ENCODE results near the gene ATP2B3. TPM values are rescaled to one million over a fixed set of nuclear protein-coding genes. Genes with fewer than 3 reads are reported as not detected.

The ATP2B3 gene
- total and polyA plus RNA-seq, 4 experiments from 2014 or later: 0.09 TPM; not detected in 3

DNA sequence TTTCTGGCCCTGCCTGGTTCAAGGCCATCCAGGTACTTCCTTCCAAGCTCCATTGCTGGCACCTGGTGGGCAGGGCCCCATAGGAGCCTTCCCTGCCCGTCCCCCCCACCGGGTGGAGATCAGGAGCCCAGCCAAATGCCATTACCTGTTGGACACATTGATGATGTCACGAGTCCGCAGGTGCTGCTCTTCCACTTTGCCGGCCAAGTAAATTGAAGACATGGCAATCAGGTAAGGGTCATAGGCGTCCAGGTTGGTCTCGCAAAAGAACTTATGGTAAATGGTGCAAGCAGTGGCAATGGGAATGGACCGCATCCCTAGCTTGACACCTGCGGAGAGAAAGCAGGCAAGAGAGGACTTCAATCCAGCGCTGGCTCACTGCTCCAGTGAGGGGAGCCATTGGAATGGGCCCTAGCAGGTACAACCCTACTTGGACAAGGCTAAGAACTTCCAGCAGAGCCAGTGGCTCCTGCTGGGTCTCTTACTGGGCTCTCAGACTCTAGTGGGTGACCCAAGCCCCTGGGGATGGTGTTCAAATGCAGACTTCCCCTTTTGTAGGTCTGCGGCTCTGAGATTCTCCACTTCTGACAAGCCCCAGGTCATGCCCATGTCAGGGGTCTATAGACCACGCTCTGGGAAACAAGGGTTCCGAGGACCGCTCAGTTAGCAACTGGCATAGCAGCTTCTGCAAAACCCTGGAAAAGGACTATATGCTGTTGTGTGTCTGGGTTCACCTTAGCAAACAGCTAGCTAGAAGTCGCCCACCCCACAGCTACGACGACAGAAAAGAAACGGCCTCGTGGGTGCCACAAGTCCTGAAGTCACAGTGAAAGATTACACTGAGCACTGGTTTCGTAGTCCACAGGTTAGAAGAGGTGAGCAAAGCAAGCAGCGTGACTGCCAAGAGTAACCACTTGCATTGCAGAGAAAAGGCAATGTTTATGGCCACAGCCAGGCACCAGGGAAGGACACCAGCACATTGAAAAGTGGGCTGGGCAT lies 78.7 kb downstream of the ATP2B3 start:
- Mint-ChIP-seq H3K4me1 (peaks cover 16 to 48% (median 30%) of the 10 kb centered on the region in 4 donors), H3K36me3 (peaks cover 12 to 37% of the 10 kb centered on the region in 2 donors), H3K27me3 (no peaks in the 10 kb centered on the region), H3K27ac (peak overlapping the region in 2 of 7 donors; percentile 18 to 29), H3K9me3 (no peaks in the 10 kb centered on the region), H3K4me3 (peak overlapping the region in 5 of 8 donors; percentile 29 to 88 (median 59))
- Histone ChIP-seq H3K4me1 (ENCODE audit: insufficient read depth, low read length) (peaks cover 38% of the 10 kb centered on the region), H3K36me3 (ENCODE audit: insufficient read depth, low read length) (peaks cover 26% of the 10 kb centered on the region), H3K27me3 (ENCODE audit: insufficient read depth, low read length) (no peaks in the 10 kb centered on the region), H3K27ac (ENCODE audit: low read depth, low read length) (no peak overlapping the region), H3K4me3 (ENCODE audit: low read length in 2 of 2) (no peak overlapping the region), H3K9me3 (ENCODE audit: control insufficient read depth in 1 of 2, low read length in 2 of 2) (no peaks in the 10 kb centered on the region)
- DNase-seq: no peak
- intact Hi-C loops (cut with micrococcal nuclease): no loop called here
- CTCF ChIA-PET (ENCODE audit: partially characterized antibody): no interaction called here
- POLR2A ChIA-PET (ENCODE audit: partially characterized antibody): interaction anchor here (1.5 kb wide), 1 partner anchor 13 kb away, joined by 3 read pairs; no protein-coding TSS in a partner anchor

DNA sequence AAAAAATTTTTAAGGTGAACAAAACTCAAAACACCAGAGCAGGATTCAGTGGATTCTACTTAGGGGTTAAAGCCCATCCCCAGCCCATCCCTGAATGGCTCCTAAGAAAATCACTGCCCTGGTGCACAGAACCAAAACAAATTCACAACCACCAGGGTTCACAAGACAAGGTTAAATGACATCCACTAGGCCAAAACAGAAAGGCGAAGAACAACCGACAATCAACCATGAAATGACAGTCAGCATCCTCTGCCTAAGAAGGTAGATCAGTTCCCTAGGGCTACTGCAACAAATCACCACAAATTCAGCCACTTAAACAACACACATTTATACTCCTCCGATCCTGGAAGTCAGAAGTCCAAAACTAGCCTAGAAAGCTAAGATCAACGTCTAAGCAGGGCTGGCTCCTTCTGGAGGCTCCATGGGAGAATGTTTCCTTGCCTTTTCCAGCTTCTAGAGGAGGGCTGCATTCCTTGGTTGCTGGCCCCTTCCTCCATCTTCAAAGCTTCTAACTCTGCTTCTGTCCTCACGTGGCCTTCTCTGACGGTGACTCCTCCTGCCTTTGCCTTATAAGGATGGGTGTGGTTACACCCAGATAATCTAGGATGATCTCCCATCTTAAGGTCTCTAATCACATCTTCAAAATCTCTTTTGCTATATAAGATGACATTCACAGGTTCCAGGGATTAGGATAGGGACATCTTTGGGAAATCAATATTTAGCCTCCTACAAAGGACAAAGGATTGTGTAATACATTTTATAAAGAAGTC lies 79.7 kb downstream of the ATP2B3 start:
- Histone ChIP-seq H3K36me3 (ENCODE audit: insufficient read depth, low read length) (peaks cover 22% of the 10 kb centered on the region), H3K27ac (ENCODE audit: low read depth, low read length) (no peak overlapping the region), H3K4me3 (ENCODE audit: low read length in 2 of 2) (peak overlapping the region in 1 of 2 donors; percentile 63), H3K4me1 (ENCODE audit: insufficient read depth, low read length) (peaks cover 38% of the 10 kb centered on the region), H3K9me3 (ENCODE audit: control insufficient read depth in 1 of 2, low read length in 2 of 2) (no peaks in the 10 kb centered on the region), H3K27me3 (ENCODE audit: insufficient read depth, low read length) (no peaks in the 10 kb centered on the region)
- DNase-seq: no peak
- no peaks in the 10 kb centered on the region for H3K9me3 Mint-ChIP-seq
- H3K27me3 Mint-ChIP-seq: no peaks in the 10 kb centered on the region
- peaks cover 6 to 29% of the 10 kb centered on the region in 2 donors for H3K36me3 Mint-ChIP-seq
- intact Hi-C loops (cut with micrococcal nuclease): no loop called here
- ChIA-PET POLR2A (ENCODE audit: partially characterized antibody) (interaction anchor here (1.5 kb wide), 1 partner anchor 14 kb away, joined by 4 read pairs; no protein-coding TSS in a partner anchor), CTCF (ENCODE audit: partially characterized antibody) (interaction anchor here (1.2 to 4.4 kb wide), 2 partner anchors 13 to 16 kb away, joined by 3 to 42 read pairs; no protein-coding TSS in a partner anchor)
- peaks cover 17 to 52% (median 33%) of the 10 kb centered on the region in 4 donors for H3K4me1 Mint-ChIP-seq
- peak overlapping the region; percentile 87 to 90 (median 88) for H3K4me3 Mint-ChIP-seq
- peak overlapping the region in 3 of 7 donors; percentile 15 to 66 (median 45) for H3K27ac Mint-ChIP-seq

DNA sequence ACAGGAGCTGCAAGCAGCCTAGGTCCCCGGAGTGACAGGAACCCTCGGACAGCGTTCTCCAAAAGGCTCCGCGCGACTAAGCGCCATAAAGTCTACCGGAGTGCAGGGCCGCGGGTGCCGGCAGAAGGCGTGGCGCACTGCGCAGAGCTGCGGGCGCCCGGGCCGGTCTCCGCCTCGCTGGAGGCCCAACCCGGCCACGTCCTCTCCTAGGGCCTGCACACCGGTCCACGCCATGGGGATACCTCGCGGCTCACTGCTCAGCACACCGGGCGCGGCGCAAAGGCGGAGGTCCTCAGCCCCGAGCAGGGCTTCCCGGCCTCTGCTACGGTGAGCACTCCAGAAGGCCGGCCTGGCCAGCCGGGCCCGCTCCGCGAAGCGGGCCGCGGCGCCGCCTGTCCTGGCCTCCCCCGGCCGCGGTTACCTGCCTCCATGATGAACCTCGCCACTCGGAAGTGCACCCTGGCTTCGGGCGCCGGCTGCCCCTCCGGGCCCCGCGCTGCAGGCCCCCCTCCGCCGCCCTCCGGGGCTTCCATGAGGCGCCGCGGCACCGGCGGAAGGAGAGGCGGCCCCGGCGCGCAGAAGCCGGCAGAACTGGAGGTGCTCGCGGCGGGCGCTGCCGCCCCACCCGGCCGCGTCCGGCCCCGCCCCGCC lies 81.2 kb downstream of the ATP2B3 start, which contains the start of gene CCNQ:
Gene CCNQ, minus strand, starts transcription at position 599 of the 651 bp plus-strand sequence. Its CDS starts 66 bp downstream, at position 533.
- Histone ChIP-seq H3K9me3 (ENCODE audit: control insufficient read depth in 1 of 2, low read length in 2 of 2) (no peaks in the 10 kb centered on the region), H3K27ac (ENCODE audit: low read depth, low read length) (peak within 1 kb of the TSS; percentile 65), H3K4me3 (ENCODE audit: low read length in 2 of 2) (peak within 1 kb of the TSS; percentile 42 to 63), H3K4me1 (ENCODE audit: insufficient read depth, low read length) (peaks cover 45% of the 10 kb centered on the region), H3K27me3 (ENCODE audit: insufficient read depth, low read length) (no peaks in the 10 kb centered on the region), H3K36me3 (ENCODE audit: insufficient read depth, low read length) (peaks cover 14% of the 10 kb centered on the region)
- POLR2A ChIA-PET (ENCODE audit: partially characterized antibody): interaction anchor here (1.5 to 3.1 kb wide), 2 partner anchors 11 to 15 kb away, joined by 4 to 25 read pairs; no protein-coding TSS in a partner anchor
- H3K27ac Mint-ChIP-seq: peak within 1 kb of the TSS; percentile 54 to 88 (median 80)
- peaks cover 19 to 63% (median 38%) of the 10 kb centered on the region in 4 donors for H3K4me1 Mint-ChIP-seq
- peak within 1 kb of the TSS; percentile 88 to 94 (median 90) for H3K4me3 Mint-ChIP-seq
- H3K27me3 Mint-ChIP-seq: no peaks in the 10 kb centered on the region
- CTCF ChIA-PET (ENCODE audit: partially characterized antibody): interaction anchor here (4.4 kb wide), 1 partner anchor 11 kb away, joined by 42 read pairs; no protein-coding TSS in a partner anchor
- intact Hi-C loops (cut with micrococcal nuclease): loop anchor here (1.0 to 2.0 kb wide), 2 partner anchors 12 to 16 kb away; no protein-coding TSS in a partner anchor
- peaks cover 6 to 20% of the 10 kb centered on the region in 2 donors for H3K36me3 Mint-ChIP-seq
- no peaks in the 10 kb centered on the region for H3K9me3 Mint-ChIP-seq
- peak in 1 of 5 donors; percentile 20 for DNase-seq

DNA sequence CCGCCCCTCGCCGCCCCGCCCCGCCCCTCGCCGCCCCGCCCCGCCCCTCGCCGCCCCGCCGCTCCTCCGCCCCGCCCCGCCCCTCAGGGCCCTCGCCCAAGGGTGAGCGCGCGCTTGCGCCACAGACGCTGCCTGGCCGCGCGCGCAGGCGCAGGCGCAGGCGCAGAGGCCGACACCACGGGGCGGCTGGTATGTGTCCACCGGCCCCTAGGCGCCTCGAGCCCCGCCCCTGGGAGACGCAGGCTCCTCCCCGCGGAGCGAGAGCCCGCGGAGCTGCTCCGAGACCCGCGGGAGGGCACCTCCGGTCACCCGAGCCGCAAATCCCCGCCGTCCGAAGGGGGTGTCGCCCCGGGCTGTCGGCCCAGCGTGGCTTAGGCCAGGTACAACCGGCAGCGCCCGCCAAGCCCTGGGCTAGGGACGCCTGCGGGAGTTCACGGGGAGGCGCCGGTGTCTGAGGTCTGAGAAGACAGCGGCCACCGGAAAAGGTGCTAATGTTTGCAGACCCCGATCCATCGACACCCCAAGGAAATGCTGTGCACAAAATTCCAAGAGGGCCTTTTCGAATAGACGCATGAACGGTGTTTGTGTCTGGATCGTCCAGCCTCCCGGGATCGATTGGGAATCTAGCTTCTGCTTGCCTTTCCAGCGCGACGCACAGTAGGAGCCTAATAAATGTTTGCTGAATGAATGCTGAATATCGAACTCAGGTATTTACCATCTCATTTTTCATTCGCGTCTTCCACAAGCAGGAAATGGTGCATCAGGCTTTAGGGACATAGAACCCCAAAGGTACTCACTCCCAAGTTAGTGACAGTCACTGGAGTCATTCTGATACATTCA lies 82.0 kb downstream of the ATP2B3 start:
- POLR2A ChIA-PET (ENCODE audit: partially characterized antibody): interaction anchor here (0.6 to 3.1 kb wide), 3 partner anchors 11 to 43 kb away, joined by 3 to 25 read pairs (median 11); no protein-coding TSS in a partner anchor
- peaks cover 9% of the 10 kb centered on the region for H3K36me3 ChIP-seq (ENCODE audit: insufficient read depth, low read length)
- peak; percentile 82 to 87 (median 85) for DNase-seq
- no peaks in the 10 kb centered on the region for H3K27me3 Mint-ChIP-seq
- H3K27me3 ChIP-seq (ENCODE audit: insufficient read depth, low read length): no peaks in the 10 kb centered on the region
- intact Hi-C loops (cut with micrococcal nuclease): loop anchor here (1.0 to 2.0 kb wide), 2 partner anchors 11 to 17 kb away; no protein-coding TSS in a partner anchor
- no peaks in the 10 kb centered on the region for H3K9me3 Mint-ChIP-seq
- H3K4me3 ChIP-seq (ENCODE audit: low read length in 2 of 2): peak overlapping the region; percentile 42 to 50
- H3K27ac Mint-ChIP-seq: peak overlapping the region in 6 of 7 donors; percentile 29 to 88 (median 78)
- no peaks in the 10 kb centered on the region for H3K9me3 ChIP-seq (ENCODE audit: control insufficient read depth in 1 of 2, low read length in 2 of 2)
- H3K4me1 ChIP-seq (ENCODE audit: insufficient read depth, low read length): peaks cover 53% of the 10 kb centered on the region
- CTCF ChIA-PET (ENCODE audit: partially characterized antibody): interaction anchor here (0.8 to 4.4 kb wide), 5 partner anchors 10 to 63 kb away, joined by 3 to 42 read pairs (median 3); no protein-coding TSS in a partner anchor
- peak overlapping the region; percentile 88 to 94 (median 90) for H3K4me3 Mint-ChIP-seq
- peaks cover 6 to 18% of the 10 kb centered on the region in 2 donors for H3K36me3 Mint-ChIP-seq
- H3K27ac ChIP-seq (ENCODE audit: low read depth, low read length): peak overlapping the region; percentile 65
- peaks cover 21 to 67% (median 41%) of the 10 kb centered on the region in 4 donors for H3K4me1 Mint-ChIP-seq

DNA sequence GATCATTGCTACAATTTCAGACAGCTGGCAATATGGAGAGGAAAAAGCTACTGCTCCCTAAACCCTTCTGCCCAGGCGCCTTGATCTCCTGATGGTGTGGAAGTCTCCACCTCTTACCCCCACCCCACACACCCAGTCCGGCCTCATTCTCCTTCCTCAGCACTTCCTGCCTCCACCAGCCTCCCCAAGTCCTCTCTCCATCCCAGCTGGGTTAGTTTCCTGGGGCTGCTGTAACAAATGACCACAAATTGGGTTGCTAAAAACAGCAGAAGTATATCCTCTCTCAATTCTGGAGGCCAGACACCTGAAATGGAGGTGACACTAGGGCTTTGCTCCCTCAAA lies 82.6 kb downstream of the ATP2B3 start:
- H3K27me3 ChIP-seq (ENCODE audit: insufficient read depth, low read length): no peaks in the 10 kb centered on the region
- H3K4me3 Mint-ChIP-seq: peak overlapping the region; percentile 88 to 94 (median 90)
- H3K27ac Mint-ChIP-seq: peak overlapping the region; percentile 54 to 88 (median 85)
- DNase-seq: no peak
- peaks cover 5% of the 10 kb centered on the region for H3K36me3 ChIP-seq (ENCODE audit: insufficient read depth, low read length)
- H3K27ac ChIP-seq (ENCODE audit: low read depth, low read length): peak overlapping the region; percentile 65
- peaks cover 21 to 71% (median 42%) of the 10 kb centered on the region in 4 donors for H3K4me1 Mint-ChIP-seq
- H3K4me1 ChIP-seq (ENCODE audit: insufficient read depth, low read length): peaks cover 53% of the 10 kb centered on the region
- no peaks in the 10 kb centered on the region for H3K9me3 Mint-ChIP-seq
- no peaks in the 10 kb centered on the region for H3K9me3 ChIP-seq (ENCODE audit: control insufficient read depth in 1 of 2, low read length in 2 of 2)
- intact Hi-C loops (cut with micrococcal nuclease): no loop called here
- H3K27me3 Mint-ChIP-seq: no peaks in the 10 kb centered on the region
- peak overlapping the region; percentile 42 to 50 for H3K4me3 ChIP-seq (ENCODE audit: low read length in 2 of 2)
- ChIA-PET POLR2A (ENCODE audit: partially characterized antibody) (interaction anchor here (1.0 to 3.1 kb wide), 3 partner anchors 10 to 17 kb away, joined by 3 to 25 read pairs (median 11); no protein-coding TSS in a partner anchor), CTCF (ENCODE audit: partially characterized antibody) (interaction anchor here (0.8 to 4.4 kb wide), 5 partner anchors 10 to 63 kb away, joined by 3 to 42 read pairs (median 3); no protein-coding TSS in a partner anchor)
- peaks cover 6 to 18% of the 10 kb centered on the region in 2 donors for H3K36me3 Mint-ChIP-seq

All from CD4-positive, alpha-beta memory T cell (primary cell).